KMS-11 (cell line): ENCODE results near the gene TK1.

Source experiments
- H2AFZ ChIP-seq: fragments of 200-600 bp; sonication (generic); 2 replicates; pipeline ENCODE4 v1.6.1; 2016; ENCODE audit warnings: antibody characterized with exemption, mixed run types, low read depth
- H3K27ac ChIP-seq: fragments of 200-600 bp; sonication (generic); 2 replicates; pipeline ENCODE4 v1.6.1; 2016; ENCODE audit warnings: mild to moderate bottlenecking, mixed run types
- H3K27me3 ChIP-seq: fragments of 200-600 bp; sonication (generic); 2 replicates; pipeline ENCODE4 v1.6.1; 2017; ENCODE audit warnings: mild to moderate bottlenecking, low read depth, mixed run types, moderate library complexity; ENCODE audit not compliant: insufficient read depth
- H3K36me3 ChIP-seq: fragments of 200-600 bp; sonication (generic); 2 replicates; pipeline ENCODE4 v1.6.1; 2017; ENCODE audit warnings: mild to moderate bottlenecking, mixed run types; ENCODE audit not compliant: insufficient read depth
- H3K4me1 ChIP-seq: fragments of 200-600 bp; sonication (generic); 2 replicates; pipeline ENCODE4 v1.6.1; 2016; ENCODE audit warnings: mild to moderate bottlenecking, low read depth, mixed run types; ENCODE audit not compliant: poor library complexity, severe bottlenecking
- H3K4me2 ChIP-seq: fragments of 200-600 bp; sonication (generic); 2 replicates; pipeline ENCODE4 v1.7.0; 2016; ENCODE audit warnings: mild to moderate bottlenecking, mixed run types
- H3K4me3 ChIP-seq: fragments of 200-600 bp; sonication (generic); IDR thresholded peaks from 2 replicates; pipeline ENCODE4 v1.6.1; 2017; ENCODE audit warnings: low read depth, low read length, mixed read lengths; ENCODE audit not compliant: insufficient read depth
- H3K79me2 ChIP-seq: fragments of 200-600 bp; sonication (generic); 2 replicates; pipeline ENCODE4 v1.6.1; 2016; ENCODE audit warnings: low read depth, mixed run types; ENCODE audit not compliant: insufficient read depth
- H3K9ac ChIP-seq: fragments of 200-600 bp; sonication (generic); 2 replicates; pipeline ENCODE4 v1.6.1; 2016; ENCODE audit warnings: mild to moderate bottlenecking, mixed run types
- H4K20me1 ChIP-seq: fragments of 200-600 bp; sonication (generic); 2 replicates; pipeline ENCODE4 v1.6.1; 2016; ENCODE audit warnings: mild to moderate bottlenecking, mixed run types; ENCODE audit not compliant: insufficient read depth
- CTCF ChIP-seq: fragments of 200-600 bp; sonication (generic); conservative IDR thresholded peaks from 2 replicates; pipeline ENCODE4 v1.6.1; 2017; ENCODE audit warnings: low read depth, mild to moderate bottlenecking, antibody characterized with exemption, low read length, moderate library complexity, mixed read lengths

The TK1 gene

GRCh38 chr17:78131172-78132083 lies 55.4 kb downstream of the TK1 start:
- Histone ChIP-seq H3K9ac (peak overlapping the region; percentile 73), H3K27me3 (no peaks in the 10 kb centered on the region), H3K79me2 (peaks cover 45% of the 10 kb centered on the region), H3K27ac (peak overlapping the region; percentile 68), H3K36me3 (no peaks in the 10 kb centered on the region; the same call in 1 of the 2 replicates), H3K4me1 (peaks cover 53% of the 10 kb centered on the region), H3K4me3 (peak overlapping the region; percentile 66), H4K20me1 (no peaks in the 10 kb centered on the region), H2AFZ (no peak overlapping the region), H3K4me2 (peak overlapping the region; percentile 93)
- TF ChIP-seq CTCF = no peak

- Histone ChIP-seq H3K27me3 (no peaks in the 10 kb centered on the region), H3K9ac (peak within 1 kb of the TSS; percentile 73), H3K4me3 (peak within 1 kb of the TSS; percentile 66), H4K20me1 (no peaks in the 10 kb centered on the region), H2AFZ (peak within 1 kb of the TSS; percentile 20; the same call in 1 of the 2 replicates), H3K4me2 (peak within 1 kb of the TSS; percentile 93), H3K27ac (peak within 1 kb of the TSS; percentile 68), H3K36me3 (no peaks in the 10 kb centered on the region; the same call in 1 of the 2 replicates), H3K79me2 (peaks cover 50% of the 10 kb centered on the region), H3K4me1 (peaks cover 49% of the 10 kb centered on the region)
- no peak for TF ChIP-seq CTCF
Observed at GRCh38 chr17:78130437-78131101, 56.3 kb downstream of the TK1 start, which contains the start of gene TMC8. TMC8 (plus strand) TSS chr17:78130771; CDS start chr17:78131589, 818 bp downstream.

- Histone ChIP-seq H3K27ac (peak overlapping the region; percentile 68), H3K4me2 (peak overlapping the region; percentile 93)
Observed at GRCh38 chr17:78130090-78130436, 56.8 kb downstream of the TK1 start.

More at GRCh38 chr17:78130090-78130436, 56.8 kb downstream of the TK1 start:
- Histone ChIP-seq H3K4me3 (no peak overlapping the region), H3K36me3 (no peaks in the 10 kb centered on the region; the same call in 1 of the 2 replicates), H3K4me1 (peaks cover 46% of the 10 kb centered on the region), H3K9ac (peak overlapping the region; percentile 73), H3K27me3 (no peaks in the 10 kb centered on the region), H3K79me2 (peaks cover 50% of the 10 kb centered on the region), H2AFZ (no peak overlapping the region), H4K20me1 (no peaks in the 10 kb centered on the region)
- TF ChIP-seq CTCF = no peak
